Skeletal muscle cell (primary cell): Measurements from ENCODE around the gene TNFRSF13B.
"Not testable (repeated sequence)": the region's sequence is repeated elsewhere in the genome, so short reads cannot be mapped to it uniquely, and the experiment has no call there.

Source experiments
- DNase-seq: peaks from one replicate; pipeline ENCODE4 v3.0.0-alpha.2; 2010; ENCODE audit warnings: low read depth
- H3K4me3 ChIP-seq: 2 replicates; pipeline ENCODE4 v1.5.1; 2011; ENCODE audit warnings: low read depth, mild to moderate bottlenecking, control low read depth, low read length, moderate library complexity

Gene TNFRSF13B

GRCh38 chr17:17008621-17009397 is 36.9 kb upstream of the TNFRSF13B start:
- not testable (repeated sequence) for H3K4me3 ChIP-seq, DNase-seq

- not testable (repeated sequence) for H3K4me3 ChIP-seq, DNase-seq
Observed at GRCh38 chr17:17007891-17008290, 36.0 kb upstream of the TNFRSF13B start.

- DNase-seq, H3K4me3 ChIP-seq: not testable (repeated sequence)
Observed at GRCh38 chr17:17004997-17005614, 33.2 kb upstream of the TNFRSF13B start.

GRCh38 chr17:17004251-17004996 is 32.5 kb upstream of the TNFRSF13B start:
- DNase-seq, result no peak
- no peak overlapping the region for H3K4me3 ChIP-seq

GRCh38 chr17:17002731-17003715 is 31.1 kb upstream of the TNFRSF13B start:
- not testable (repeated sequence) for H3K4me3 ChIP-seq, DNase-seq

- DNase-seq, result no peak
- H3K4me3 ChIP-seq, result no peak overlapping the region
Observed at GRCh38 chr17:17001874-17002520, 30.1 kb upstream of the TNFRSF13B start.

- DNase-seq, result no peak
Observed at GRCh38 chr17:17001076-17001777, 29.3 kb upstream of the TNFRSF13B start.

GRCh38 chr17:16999931-17000625 is 28.2 kb upstream of the TNFRSF13B start:
- H3K4me3 ChIP-seq, result no peak overlapping the region
- no peak for DNase-seq

More at GRCh38 chr17:17001076-17001777, 29.3 kb upstream of the TNFRSF13B start:
- H3K4me3 ChIP-seq, result no peak overlapping the region

GRCh38 chr17:16997514-16998429 is 25.9 kb upstream of the TNFRSF13B start:
- no peak overlapping the region for H3K4me3 ChIP-seq
- DNase-seq, result no peak

- not testable (repeated sequence) for H3K4me3 ChIP-seq, DNase-seq
Observed at GRCh38 chr17:16996726-16997125, 24.8 kb upstream of the TNFRSF13B start.

- H3K4me3 ChIP-seq, result no peak overlapping the region
Observed at GRCh38 chr17:16995930-16996329, 24.0 kb upstream of the TNFRSF13B start.

GRCh38 chr17:16994631-16995030 is 22.7 kb upstream of the TNFRSF13B start:
- DNase-seq, result no peak
- H3K4me3 ChIP-seq, result no peak overlapping the region

More at GRCh38 chr17:16995930-16996329, 24.0 kb upstream of the TNFRSF13B start:
- DNase-seq, result no peak

GRCh38 chr17:16991349-16992009 is 19.6 kb upstream of the TNFRSF13B start:
- no peak overlapping the region for H3K4me3 ChIP-seq

GRCh38 chr17:16989953-16990860 is 18.3 kb upstream of the TNFRSF13B start:
- no peak for DNase-seq
- H3K4me3 ChIP-seq, result no peak overlapping the region

More at GRCh38 chr17:16991349-16992009, 19.6 kb upstream of the TNFRSF13B start:
- DNase-seq, result no peak
